ENCODE data around the gene TSR3.

DNA sequence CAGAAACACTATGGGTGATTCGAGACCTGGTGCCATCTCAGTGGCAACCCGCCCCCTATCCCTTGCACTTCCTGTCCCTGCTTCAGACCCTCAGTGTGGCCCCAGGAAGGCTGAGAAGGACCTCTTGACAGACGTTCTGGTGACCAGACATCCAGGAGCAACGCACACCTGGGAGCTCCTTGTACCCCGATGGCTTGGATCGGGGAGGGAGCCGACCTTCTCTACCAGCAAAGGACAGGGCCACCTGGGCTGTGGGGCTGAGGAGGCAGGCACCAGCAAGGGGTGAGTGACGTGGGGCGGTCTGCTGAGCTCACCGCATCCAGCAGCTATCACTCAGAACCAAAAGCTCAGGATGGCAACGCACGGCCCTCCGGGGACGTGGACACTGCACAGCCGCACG lies 35.7 kb upstream of the TSR3 start:
- TF ChIP-seq, protein P1, sequence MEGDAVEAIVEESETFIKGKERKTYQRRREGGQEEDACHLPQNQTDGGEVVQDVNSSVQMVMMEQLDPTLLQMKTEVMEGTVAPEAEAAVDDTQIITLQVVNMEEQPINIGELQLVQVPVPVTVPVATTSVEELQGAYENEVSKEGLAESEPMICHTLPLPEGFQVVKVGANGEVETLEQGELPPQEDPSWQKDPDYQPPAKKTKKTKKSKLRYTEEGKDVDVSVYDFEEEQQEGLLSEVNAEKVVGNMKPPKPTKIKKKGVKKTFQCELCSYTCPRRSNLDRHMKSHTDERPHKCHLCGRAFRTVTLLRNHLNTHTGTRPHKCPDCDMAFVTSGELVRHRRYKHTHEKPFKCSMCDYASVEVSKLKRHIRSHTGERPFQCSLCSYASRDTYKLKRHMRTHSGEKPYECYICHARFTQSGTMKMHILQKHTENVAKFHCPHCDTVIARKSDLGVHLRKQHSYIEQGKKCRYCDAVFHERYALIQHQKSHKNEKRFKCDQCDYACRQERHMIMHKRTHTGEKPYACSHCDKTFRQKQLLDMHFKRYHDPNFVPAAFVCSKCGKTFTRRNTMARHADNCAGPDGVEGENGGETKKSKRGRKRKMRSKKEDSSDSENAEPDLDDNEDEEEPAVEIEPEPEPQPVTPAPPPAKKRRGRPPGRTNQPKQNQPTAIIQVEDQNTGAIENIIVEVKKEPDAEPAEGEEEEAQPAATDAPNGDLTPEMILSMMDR (IDR thresholded peaks at IDR 0.05 in 8 of 11, conservative IDR thresholded peaks at IDR 0.05 in 3 of 11): no peak
- TF ChIP-seq POLR2AphosphoS5 (IDR thresholded peaks at IDR 0.05): peak in 2 of 3 donors; percentile 5 to 28

Data from spleen (tissue), 7 donors.